H9 (cell line): ENCODE measurements around the gene CSTPP1. TPM values are rescaled to one million over a fixed set of nuclear protein-coding genes. Genes with fewer than 3 reads are reported as not detected.

Experiments used
- DNase-seq: peaks from one replicate; pipeline ENCODE4 v3.0.0-alpha.2; 2017
- H2AFZ ChIP-seq: one replicate; pipeline ENCODE4 v1.6.1; 2013; ENCODE audit warnings: mild to moderate bottlenecking, low read length, control low read depth, moderate library complexity
- H2AK5ac ChIP-seq: 2 replicates; pipeline ENCODE4 v1.6.1; 2013; ENCODE audit warnings: low read length, control low read depth, mixed read lengths; ENCODE audit not compliant: insufficient read length
- H2BK120ac ChIP-seq: one replicate; pipeline ENCODE4 v1.6.1; 2013; ENCODE audit warnings: low read depth, mild to moderate bottlenecking, low read length, control low read depth, inconsistent platforms; ENCODE audit not compliant: poor library complexity, severe bottlenecking
- H2BK12ac ChIP-seq: 2 replicates; pipeline ENCODE4 v1.6.1; 2013; ENCODE audit warnings: low read length, control low read depth, mixed read lengths, low read depth; ENCODE audit not compliant: insufficient read length
- H2BK15ac ChIP-seq: 2 replicates; pipeline ENCODE4 v1.6.1; 2013; ENCODE audit warnings: low read depth, low read length, control low read depth
- H2BK20ac ChIP-seq: one replicate; pipeline ENCODE4 v1.6.1; 2013; ENCODE audit warnings: low read depth, mild to moderate bottlenecking, low read length, control low read depth, inconsistent platforms; ENCODE audit not compliant: poor library complexity, severe bottlenecking
- H2BK5ac ChIP-seq: 2 replicates; pipeline ENCODE4 v1.6.1; 2013; ENCODE audit warnings: low read length, control low read depth, mixed read lengths; ENCODE audit not compliant: insufficient read length
- H3K14ac ChIP-seq: 2 replicates; pipeline ENCODE4 v1.6.1; 2013; ENCODE audit warnings: low read length, control low read depth; ENCODE audit not compliant: insufficient read depth
- H3K18ac ChIP-seq: 2 replicates; pipeline ENCODE4 v1.6.1; 2013; ENCODE audit warnings: low read depth, mild to moderate bottlenecking, mixed read lengths, low read length, control low read depth; ENCODE audit not compliant: insufficient read length
- H3K23ac ChIP-seq: 2 replicates; pipeline ENCODE4 v1.6.1; 2013; ENCODE audit warnings: low read length, control low read depth, mixed read lengths, low read depth; ENCODE audit not compliant: insufficient read length
- H3K23me2 ChIP-seq: 2 replicates; pipeline ENCODE4 v1.6.1; 2013; ENCODE audit warnings: low read depth, mild to moderate bottlenecking, mixed read lengths, low read length, control low read depth; ENCODE audit not compliant: insufficient read length, poor library complexity, severe bottlenecking
- H3K27ac ChIP-seq: 2 replicates; pipeline ENCODE4 v1.5.1; 2013; ENCODE audit warnings: low read length, control low read depth, mixed read lengths, low read depth; ENCODE audit not compliant: insufficient read length
- H3K27me3 ChIP-seq: 2 replicates; pipeline ENCODE4 v1.6.1; 2013; ENCODE audit warnings: low read length, control low read depth, inconsistent platforms; ENCODE audit not compliant: insufficient read depth
- H3K4ac ChIP-seq: 2 replicates; pipeline ENCODE4 v1.6.1; 2013; ENCODE audit warnings: low read depth, mild to moderate bottlenecking, control low read depth, inconsistent platforms, low read length, moderate library complexity
- H3K4me1 ChIP-seq: 2 replicates; pipeline ENCODE4 v1.6.1; 2013; ENCODE audit warnings: low read length, control low read depth, inconsistent platforms; ENCODE audit not compliant: insufficient read depth
- H3K4me2 ChIP-seq: 2 replicates; pipeline ENCODE4 v1.6.1; 2013; ENCODE audit warnings: low read length, control low read depth, mixed read lengths; ENCODE audit not compliant: insufficient read length, insufficient read depth
- H3K56ac ChIP-seq: 2 replicates; pipeline ENCODE4 v1.6.1; 2013; ENCODE audit warnings: low read depth, mild to moderate bottlenecking, mixed read lengths, low read length, control low read depth; ENCODE audit not compliant: insufficient read length
- H3K79me1 ChIP-seq: 2 replicates; pipeline ENCODE4 v1.6.1; 2013; ENCODE audit warnings: low read depth, mild to moderate bottlenecking, moderate library complexity, low read length, control low read depth, inconsistent platforms; ENCODE audit not compliant: insufficient read depth, poor library complexity, severe bottlenecking
- H3K79me2 ChIP-seq: 2 replicates; pipeline ENCODE4 v1.6.1; 2013; ENCODE audit warnings: low read length, control low read depth, inconsistent platforms; ENCODE audit not compliant: insufficient read depth
- H3K9ac ChIP-seq: 2 replicates; pipeline ENCODE4 v1.6.1; 2013; ENCODE audit warnings: low read length, control low read depth, mixed read lengths; ENCODE audit not compliant: insufficient read length; ENCODE audit errors: extremely low read depth
- H3K9me3 ChIP-seq: one replicate; pipeline ENCODE4 v1.6.1; 2013; ENCODE audit warnings: low read depth, low read length, inconsistent platforms; ENCODE audit not compliant: control insufficient read depth
- H3T11ph ChIP-seq: one replicate; pipeline ENCODE4 v1.6.1; 2013; ENCODE audit warnings: mild to moderate bottlenecking, low read length, control low read depth, inconsistent platforms
- H4K20me1 ChIP-seq: one replicate; pipeline ENCODE4 v1.6.1; 2013; ENCODE audit not compliant: control insufficient read depth, insufficient read length, insufficient read depth
- H4K5ac ChIP-seq: 2 replicates; pipeline ENCODE4 v1.6.1; 2013; ENCODE audit warnings: low read depth, mild to moderate bottlenecking, mixed read lengths, low read length, control low read depth; ENCODE audit not compliant: insufficient read length
- H4K8ac ChIP-seq: replicated peaks from 2 replicates; pipeline ENCODE4 v1.6.1; 2013; ENCODE audit warnings: low read length, control low read depth, mixed read lengths, low read depth; ENCODE audit not compliant: insufficient read length
- H4K91ac ChIP-seq: 2 replicates; pipeline ENCODE4 v1.6.1; 2013; ENCODE audit warnings: low read depth, mild to moderate bottlenecking, moderate library complexity, mixed read lengths, low read length, control low read depth; ENCODE audit not compliant: insufficient read length
- H3K27ac Mint-ChIP-seq, 3 experiments: 2 replicates in 2 of 3; 3 replicates in 1 of 3; pipeline ENCODE4 v1.8.0; 2020 to 2021; ENCODE audit warnings: mixed read lengths in 3 of 3, mild to moderate bottlenecking in 1 of 3, moderate library complexity in 1 of 3
- H3K27me3 Mint-ChIP-seq: 2 replicates; pipeline ENCODE4 v1.8.0; 2021; ENCODE audit warnings: low read depth, mild to moderate bottlenecking, moderate library complexity, mixed read lengths
- H3K36me3 Mint-ChIP-seq, 3 experiments: 2 replicates in 2 of 3; 3 replicates in 1 of 3; pipeline ENCODE4 v1.8.0; 2020 to 2021; ENCODE audit warnings: low read depth in 3 of 3, mixed read lengths in 3 of 3; ENCODE audit not compliant: insufficient read depth in 1 of 3
- H3K4me1 Mint-ChIP-seq, 2 experiments: 2 replicates each; pipeline ENCODE4 v1.8.0; 2020; ENCODE audit warnings: mixed read lengths in 2 of 2
- H3K4me3 Mint-ChIP-seq, 2 experiments: 2 replicates in 1 of 2; 3 replicates in 1 of 2; pipeline ENCODE4 v1.8.0; 2020 to 2021; ENCODE audit warnings: mild to moderate bottlenecking in 2 of 2, mixed read lengths in 2 of 2, moderate library complexity in 1 of 2
- H3K9me3 Mint-ChIP-seq, 2 experiments: 2 replicates in 1 of 2; 3 replicates in 1 of 2; pipeline ENCODE4 v1.8.0; 2020; ENCODE audit warnings: mild to moderate bottlenecking in 2 of 2, mixed read lengths in 2 of 2, moderate library complexity in 1 of 2
- WGBS: extraction: QIAGEN DNeasy Blood & Tissue Kit; methylation state at CpG from one replicate; pipeline ENCODE4 v1.1.7; 2013; ENCODE audit warnings: missing lambda C conversion rate, low lambda C conversion rate, mixed read lengths; ENCODE audit not compliant: insufficient read length; ENCODE audit errors: extremely low coverage; 5-methylcytosine and 5-hydroxymethylcytosine counted together
- total RNA-seq: library from RNA; stranded (reverse); gene quantifications from 2 replicates; pipeline ENCODE4 v1.2.1, GENCODE V29; 2021
- TF ChIP-seq, protein P1 (sequence below): fragments of 200-600 bp; sonication (generic); conservative IDR thresholded peaks from 3 replicates; pipeline ENCODE4 v1.8.0; 2021; ENCODE audit warnings: antibody characterized with exemption, mild to moderate bottlenecking

CSTPP1 gene
- total RNA-seq, 1 experiment from 2014 or later, result 21.2 TPM

DNA sequence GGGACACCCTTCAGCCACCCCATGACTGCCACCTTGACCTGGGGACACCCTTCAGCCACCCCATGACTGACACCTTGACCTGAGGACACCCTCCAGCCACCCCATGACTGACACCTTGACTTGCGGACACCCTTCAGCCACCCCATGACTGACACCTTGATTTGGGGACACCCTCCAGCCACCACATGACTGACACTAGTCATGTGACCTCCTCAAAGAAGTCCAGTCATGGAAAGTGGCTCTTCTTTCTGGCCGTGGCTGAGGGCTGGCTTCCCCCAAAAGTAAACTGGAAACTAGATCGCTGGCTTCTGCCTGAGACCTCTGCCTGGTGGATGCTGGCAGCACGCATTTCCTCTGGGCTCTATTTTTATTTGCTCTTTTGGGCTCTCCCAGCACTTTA, 211.7 kb downstream of the CSTPP1 start:
- WGBS, result no CpG with 5 or more reads among the region's 4 CpGs
- peaks cover 0 to 3% (median 0%) of the 10 kb centered on the region in 3 experiments; a peak in 1 of 7 replicates for H3K36me3 Mint-ChIP-seq
- no peaks in the 10 kb centered on the region for H3K27me3 ChIP-seq

More for the DNA sequence above, 211.7 kb downstream of the CSTPP1 start:
- no peak overlapping the region for H3K4me3 Mint-ChIP-seq
- no peak for DNase-seq
- Histone ChIP-seq H3K79me1 (no peaks in the 10 kb centered on the region), H3K4ac (no peak overlapping the region), H3K23ac (no peak overlapping the region), H4K20me1 (no peaks in the 10 kb centered on the region), H2AK5ac (no peak overlapping the region), H4K91ac (no peak overlapping the region), H3K79me2 (no peaks in the 10 kb centered on the region), H4K5ac (no peak overlapping the region), H3K56ac (no peak overlapping the region), H3K23me2 (no peaks in the 10 kb centered on the region), H3K9ac (no peak overlapping the region), H2BK15ac (no peak overlapping the region), H2BK12ac (no peak overlapping the region), H2AFZ (no peak overlapping the region), H2BK20ac (no peak overlapping the region), H4K8ac (no peak overlapping the region), H3K9me3 (no peaks in the 10 kb centered on the region), H3K27ac (no peak overlapping the region), H3K14ac (no peak overlapping the region), H3K18ac (no peak overlapping the region), H2BK120ac (no peak overlapping the region), H3K4me1 (no peaks in the 10 kb centered on the region), H3K4me2 (no peak overlapping the region), H2BK5ac (no peak overlapping the region), H3T11ph (no peak overlapping the region)
- no peaks in the 10 kb centered on the region for H3K27me3 Mint-ChIP-seq
- TF ChIP-seq, protein P1, sequence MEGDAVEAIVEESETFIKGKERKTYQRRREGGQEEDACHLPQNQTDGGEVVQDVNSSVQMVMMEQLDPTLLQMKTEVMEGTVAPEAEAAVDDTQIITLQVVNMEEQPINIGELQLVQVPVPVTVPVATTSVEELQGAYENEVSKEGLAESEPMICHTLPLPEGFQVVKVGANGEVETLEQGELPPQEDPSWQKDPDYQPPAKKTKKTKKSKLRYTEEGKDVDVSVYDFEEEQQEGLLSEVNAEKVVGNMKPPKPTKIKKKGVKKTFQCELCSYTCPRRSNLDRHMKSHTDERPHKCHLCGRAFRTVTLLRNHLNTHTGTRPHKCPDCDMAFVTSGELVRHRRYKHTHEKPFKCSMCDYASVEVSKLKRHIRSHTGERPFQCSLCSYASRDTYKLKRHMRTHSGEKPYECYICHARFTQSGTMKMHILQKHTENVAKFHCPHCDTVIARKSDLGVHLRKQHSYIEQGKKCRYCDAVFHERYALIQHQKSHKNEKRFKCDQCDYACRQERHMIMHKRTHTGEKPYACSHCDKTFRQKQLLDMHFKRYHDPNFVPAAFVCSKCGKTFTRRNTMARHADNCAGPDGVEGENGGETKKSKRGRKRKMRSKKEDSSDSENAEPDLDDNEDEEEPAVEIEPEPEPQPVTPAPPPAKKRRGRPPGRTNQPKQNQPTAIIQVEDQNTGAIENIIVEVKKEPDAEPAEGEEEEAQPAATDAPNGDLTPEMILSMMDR, result no peak
- H3K9me3 Mint-ChIP-seq, result no peaks in the 10 kb centered on the region
- H3K4me1 Mint-ChIP-seq, result peaks cover 7 to 14% of the 10 kb centered on the region in 2 experiments
- peak overlapping the region in 2 of 3 experiments; percentile 53 to 64; a peak in 3 of 7 replicates for H3K27ac Mint-ChIP-seq
